ENCODE data around the gene RAB28.

Gene RAB28

DNA sequence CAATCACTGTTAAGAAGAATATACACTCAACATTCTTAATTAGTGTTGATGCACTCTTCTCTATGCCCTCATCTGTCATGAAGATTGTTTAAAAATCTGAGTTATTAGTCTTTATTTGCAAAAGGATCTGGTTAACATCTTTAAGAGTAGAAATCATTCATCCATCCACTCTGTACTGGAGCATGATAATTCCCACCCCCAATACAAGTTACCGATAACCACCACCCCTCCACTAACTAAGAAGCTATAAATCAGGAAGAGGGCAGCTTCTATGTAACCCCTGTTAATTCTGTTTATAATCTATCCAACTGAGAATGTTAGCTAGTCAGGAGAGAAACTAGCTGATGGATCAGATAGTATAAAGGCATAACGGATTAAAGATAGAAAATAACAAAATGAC is 34.5 kb downstream of the RAB28 start:
- Histone ChIP-seq H3K9me3 (ENCODE audit: control insufficient read depth, low read length) (no peaks in the 10 kb centered on the region), H3K27ac (ENCODE audit: low read depth, low read length, severe bottlenecking) (no peak overlapping the region), H3K36me3 (ENCODE audit: control insufficient read depth, insufficient read depth, low read length) (peaks cover 12% of the 10 kb centered on the region), H3K4me1 (ENCODE audit: control insufficient read depth, insufficient read depth, low read length, poor library complexity, severe bottlenecking) (peaks cover 5% of the 10 kb centered on the region), H3K4me3 (ENCODE audit: extremely low read depth, insufficient read depth, low read length, poor library complexity, severe bottlenecking) (no peak overlapping the region)
- no CpG with 5 or more reads among the region's 2 CpGs for WGBS, 2 experiments (ENCODE audit: insufficient coverage in 2 of 2)

DNA sequence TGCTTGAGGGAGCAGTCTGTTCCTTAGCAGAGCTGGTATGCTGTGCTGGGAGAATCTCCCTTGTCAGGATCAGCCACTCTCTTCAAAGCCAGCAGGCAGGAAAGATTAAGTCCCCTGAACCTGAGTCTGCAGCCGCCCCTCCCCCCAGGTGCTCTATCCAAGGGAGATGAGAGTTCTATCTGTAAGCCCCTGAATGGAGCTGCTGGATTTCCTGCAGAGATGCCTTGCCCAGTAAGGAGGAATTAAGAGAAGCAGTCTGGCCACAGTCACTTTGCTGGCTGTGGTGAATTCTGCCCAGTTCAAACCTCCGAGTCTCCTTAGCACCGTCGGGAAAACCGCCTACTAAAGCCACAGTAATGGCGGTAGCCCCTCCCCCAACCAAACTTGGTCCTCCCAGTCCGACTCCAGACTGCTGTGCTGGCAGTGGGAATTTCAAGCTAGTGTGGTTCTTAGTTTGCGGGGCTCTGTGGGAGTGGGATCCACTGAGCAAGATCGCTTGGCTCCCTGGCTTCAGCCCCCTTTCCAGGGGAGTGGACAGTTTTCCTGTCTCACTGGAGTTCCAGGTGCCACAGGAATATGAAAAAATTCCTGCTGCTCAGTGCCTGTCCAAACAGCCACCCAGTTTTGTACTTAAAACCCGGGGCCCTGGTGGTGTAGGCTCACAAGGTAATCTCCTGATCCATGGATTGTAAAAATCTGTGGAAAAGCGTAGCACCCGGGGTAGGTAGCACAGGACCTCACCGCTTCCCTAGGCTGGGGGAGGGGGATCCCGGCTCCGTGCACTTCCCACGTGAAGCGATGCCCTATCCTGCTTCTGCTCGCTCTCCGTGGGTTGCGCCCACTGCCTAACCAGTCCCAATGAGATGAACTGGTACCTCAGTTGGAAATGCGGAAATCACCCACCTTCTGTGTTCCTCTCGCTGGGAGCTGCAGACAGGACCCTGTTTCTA is 38.0 kb downstream of the RAB28 start:
- 31 to 33% methylated on average over 19 to 20 of the region's 22 CpGs for WGBS, 2 experiments (ENCODE audit: insufficient coverage in 2 of 2)
- peaks cover 8% of the 10 kb centered on the region for H3K36me3 ChIP-seq (ENCODE audit: control insufficient read depth, insufficient read depth, low read length)
- peak overlapping the region; percentile 77 for H3K27ac ChIP-seq (ENCODE audit: low read depth, low read length, severe bottlenecking)
- peaks cover 5% of the 10 kb centered on the region for H3K4me1 ChIP-seq (ENCODE audit: control insufficient read depth, insufficient read depth, low read length, poor library complexity, severe bottlenecking)
- H3K9me3 ChIP-seq (ENCODE audit: control insufficient read depth, low read length) = no peaks in the 10 kb centered on the region
- H3K4me3 ChIP-seq (ENCODE audit: extremely low read depth, insufficient read depth, low read length, poor library complexity, severe bottlenecking) = peak overlapping the region; percentile 16

DNA sequence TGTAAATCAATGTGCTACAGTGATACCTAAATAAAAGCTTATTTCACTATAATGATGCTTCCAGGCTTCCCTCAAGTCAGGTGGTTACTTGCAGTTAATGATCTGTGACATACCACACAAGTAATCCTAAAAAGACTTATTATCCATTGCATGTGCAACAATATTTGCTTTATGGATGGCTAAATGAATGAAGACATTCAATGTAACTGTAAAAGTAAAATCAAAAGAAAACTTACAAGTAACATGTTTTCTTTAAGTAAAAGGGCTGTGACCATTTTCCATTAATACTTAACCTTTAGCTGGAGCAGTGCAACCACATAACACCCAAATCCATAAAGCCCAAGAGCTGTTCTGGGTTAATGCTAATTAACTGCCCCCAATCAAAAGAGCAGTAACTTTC is 42.6 kb downstream of the RAB28 start:
- H3K4me3 ChIP-seq (ENCODE audit: extremely low read depth, insufficient read depth, low read length, poor library complexity, severe bottlenecking) = no peak overlapping the region
- no peak overlapping the region for H3K27ac ChIP-seq (ENCODE audit: low read depth, low read length, severe bottlenecking)
- peaks cover 5% of the 10 kb centered on the region for H3K4me1 ChIP-seq (ENCODE audit: control insufficient read depth, insufficient read depth, low read length, poor library complexity, severe bottlenecking)
- peaks cover 7% of the 10 kb centered on the region for H3K9me3 ChIP-seq (ENCODE audit: control insufficient read depth, low read length)
- H3K36me3 ChIP-seq (ENCODE audit: control insufficient read depth, insufficient read depth, low read length) = peaks cover 14% of the 10 kb centered on the region

DNA sequence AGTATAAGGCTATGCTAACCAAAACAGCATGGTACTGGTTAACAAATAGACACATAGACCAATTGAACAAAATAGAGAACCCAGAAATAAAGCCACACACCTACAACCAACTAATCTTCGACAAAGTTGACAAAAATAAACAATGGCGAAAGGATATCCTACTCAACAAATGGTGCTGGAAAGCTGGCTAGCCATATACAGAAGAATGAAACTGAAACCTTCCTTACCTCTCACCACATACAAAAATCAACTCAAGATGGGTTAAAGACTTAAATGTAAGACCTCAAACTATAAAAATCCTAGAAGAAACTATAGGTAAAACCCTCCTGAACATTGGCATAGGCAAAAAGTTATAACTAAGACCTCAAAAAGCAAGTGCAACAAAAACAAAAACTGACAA is 47.2 kb downstream of the RAB28 start:
- Histone ChIP-seq H3K4me3 (ENCODE audit: extremely low read depth, insufficient read depth, low read length, poor library complexity, severe bottlenecking) (no peak overlapping the region), H3K4me1 (ENCODE audit: control insufficient read depth, insufficient read depth, low read length, poor library complexity, severe bottlenecking) (no peaks in the 10 kb centered on the region), H3K27ac (ENCODE audit: low read depth, low read length, severe bottlenecking) (no peak overlapping the region), H3K36me3 (ENCODE audit: control insufficient read depth, insufficient read depth, low read length) (peaks cover 6% of the 10 kb centered on the region), H3K9me3 (ENCODE audit: control insufficient read depth, low read length) (peaks cover 7% of the 10 kb centered on the region)
- WGBS, 2 experiments (ENCODE audit: insufficient coverage in 2 of 2) = 76% methylated on average over 2 of the region's 2 CpGs; no CpG with 5 or more reads in 1 of the 2 experiments

DNA sequence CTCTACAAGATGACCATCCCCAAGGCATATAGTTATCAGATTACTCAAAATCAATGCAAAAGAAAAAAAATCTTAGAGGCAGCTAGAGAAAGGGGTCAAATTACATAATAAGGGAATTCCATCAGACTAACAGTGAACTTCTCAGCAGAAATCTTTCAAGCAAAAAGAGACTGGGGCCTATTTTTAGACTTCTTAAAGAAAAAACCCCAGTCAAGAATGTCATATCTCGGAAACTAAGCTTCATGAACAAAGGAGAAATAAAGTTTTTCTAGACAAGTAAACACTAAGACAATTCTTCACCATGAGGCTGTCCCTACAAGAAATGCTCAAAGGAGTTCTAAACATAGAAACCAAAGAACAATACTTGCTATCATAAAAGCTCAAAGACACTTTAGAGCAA is 51.7 kb downstream of the RAB28 start:
- Histone ChIP-seq H3K4me3 (ENCODE audit: extremely low read depth, insufficient read depth, low read length, poor library complexity, severe bottlenecking) (no peak overlapping the region), H3K36me3 (ENCODE audit: control insufficient read depth, insufficient read depth, low read length) (no peaks in the 10 kb centered on the region), H3K27ac (ENCODE audit: low read depth, low read length, severe bottlenecking) (no peak overlapping the region), H3K9me3 (ENCODE audit: control insufficient read depth, low read length) (peaks cover 7% of the 10 kb centered on the region), H3K4me1 (ENCODE audit: control insufficient read depth, insufficient read depth, low read length, poor library complexity, severe bottlenecking) (peaks cover 12% of the 10 kb centered on the region)
- WGBS, 2 experiments (ENCODE audit: insufficient coverage in 2 of 2) = 83% methylated on average over 1 of the region's 1 CpG; no CpG with 5 or more reads in 1 of the 2 experiments

DNA sequence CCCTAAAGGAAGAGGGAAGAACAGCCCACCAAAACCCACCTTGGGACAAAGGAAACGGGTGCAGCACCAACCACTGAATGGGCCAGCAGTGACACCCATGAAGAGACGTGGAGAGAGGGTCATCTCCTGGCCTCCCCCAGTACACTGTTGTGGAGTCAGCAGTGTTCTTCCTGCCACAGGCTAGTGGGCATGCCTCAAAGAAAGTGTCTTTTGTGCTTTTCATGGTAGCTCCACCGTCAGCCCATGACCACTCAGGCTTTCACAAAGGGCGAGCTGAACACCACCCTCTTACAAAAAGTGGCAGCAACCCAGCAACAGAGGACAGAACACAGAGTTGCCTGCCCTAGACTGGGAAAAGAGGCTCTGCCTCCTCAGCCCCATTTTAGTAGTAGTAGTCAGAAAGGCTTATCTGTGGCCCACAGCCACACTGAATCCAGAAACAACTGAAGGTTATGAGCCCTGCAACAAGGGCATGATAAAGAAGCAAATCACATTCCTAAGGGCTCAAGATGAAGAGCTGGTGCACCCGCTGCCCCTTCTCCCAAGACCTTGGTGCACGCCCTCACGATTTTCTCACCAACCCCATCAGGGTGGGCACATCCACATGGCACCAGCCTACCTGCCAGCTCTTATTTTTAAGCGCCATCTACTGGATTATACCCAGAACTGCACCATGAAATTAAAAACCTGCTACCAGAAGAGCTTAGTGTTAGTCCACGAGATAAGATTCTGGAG is 53.1 kb downstream of the RAB28 start:
- no peaks in the 10 kb centered on the region for H3K9me3 ChIP-seq (ENCODE audit: control insufficient read depth, low read length)
- peaks cover 14% of the 10 kb centered on the region for H3K4me1 ChIP-seq (ENCODE audit: control insufficient read depth, insufficient read depth, low read length, poor library complexity, severe bottlenecking)
- no peaks in the 10 kb centered on the region for H3K36me3 ChIP-seq (ENCODE audit: control insufficient read depth, insufficient read depth, low read length)
- WGBS, 2 experiments (ENCODE audit: insufficient coverage in 2 of 2) = 78 to 81% methylated on average over 6 to 8 of the region's 9 CpGs
- H3K27ac ChIP-seq (ENCODE audit: low read depth, low read length, severe bottlenecking) = no peak overlapping the region
- H3K4me3 ChIP-seq (ENCODE audit: extremely low read depth, insufficient read depth, low read length, poor library complexity, severe bottlenecking) = no peak overlapping the region

DNA sequence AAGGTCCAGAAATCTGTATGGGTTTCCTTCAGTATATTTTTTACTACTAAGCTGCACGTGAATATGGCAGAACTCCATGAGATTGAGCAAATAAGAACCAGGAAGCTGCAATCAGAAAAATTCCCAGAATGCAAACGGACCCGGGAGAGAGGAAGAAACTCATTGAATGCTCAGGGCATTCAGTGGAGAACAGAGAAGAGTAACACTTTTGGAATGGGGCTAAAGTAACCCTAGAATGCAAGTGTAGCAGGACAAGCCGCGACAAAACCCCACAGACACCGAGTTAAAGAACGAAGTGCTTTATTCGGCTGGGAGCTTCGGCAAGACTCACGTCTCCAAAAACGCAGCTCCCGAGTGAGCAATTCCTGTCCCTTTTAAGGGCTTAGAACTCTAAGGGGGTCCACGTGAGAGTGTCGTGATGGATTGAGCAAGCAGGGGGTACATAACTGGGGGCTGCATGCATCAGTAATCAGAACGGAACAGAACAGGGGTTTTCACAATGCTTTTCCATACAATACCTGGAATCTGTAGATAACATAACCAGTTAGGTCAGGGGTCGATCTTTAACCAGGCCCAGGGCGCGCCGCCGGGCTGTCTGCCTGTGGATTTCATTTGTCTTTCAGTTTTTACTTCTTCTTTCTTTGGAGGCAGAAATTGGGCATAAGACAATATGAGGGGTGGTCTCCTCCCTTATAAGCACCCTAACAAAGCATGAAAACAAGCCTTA is 56.4 kb downstream of the RAB28 start:
- H3K4me1 ChIP-seq (ENCODE audit: control insufficient read depth, insufficient read depth, low read length, poor library complexity, severe bottlenecking) = peaks cover 14% of the 10 kb centered on the region
- peaks cover 15% of the 10 kb centered on the region for H3K36me3 ChIP-seq (ENCODE audit: control insufficient read depth, insufficient read depth, low read length)
- H3K4me3 ChIP-seq (ENCODE audit: extremely low read depth, insufficient read depth, low read length, poor library complexity, severe bottlenecking) = no peak overlapping the region
- peak overlapping the region; percentile 54 for H3K27ac ChIP-seq (ENCODE audit: low read depth, low read length, severe bottlenecking)
- H3K9me3 ChIP-seq (ENCODE audit: control insufficient read depth, low read length) = peaks cover 3% of the 10 kb centered on the region
- WGBS, 2 experiments (ENCODE audit: insufficient coverage in 2 of 2) = 67 to 69% methylated on average over 12 to 15 of the region's 20 CpGs

DNA sequence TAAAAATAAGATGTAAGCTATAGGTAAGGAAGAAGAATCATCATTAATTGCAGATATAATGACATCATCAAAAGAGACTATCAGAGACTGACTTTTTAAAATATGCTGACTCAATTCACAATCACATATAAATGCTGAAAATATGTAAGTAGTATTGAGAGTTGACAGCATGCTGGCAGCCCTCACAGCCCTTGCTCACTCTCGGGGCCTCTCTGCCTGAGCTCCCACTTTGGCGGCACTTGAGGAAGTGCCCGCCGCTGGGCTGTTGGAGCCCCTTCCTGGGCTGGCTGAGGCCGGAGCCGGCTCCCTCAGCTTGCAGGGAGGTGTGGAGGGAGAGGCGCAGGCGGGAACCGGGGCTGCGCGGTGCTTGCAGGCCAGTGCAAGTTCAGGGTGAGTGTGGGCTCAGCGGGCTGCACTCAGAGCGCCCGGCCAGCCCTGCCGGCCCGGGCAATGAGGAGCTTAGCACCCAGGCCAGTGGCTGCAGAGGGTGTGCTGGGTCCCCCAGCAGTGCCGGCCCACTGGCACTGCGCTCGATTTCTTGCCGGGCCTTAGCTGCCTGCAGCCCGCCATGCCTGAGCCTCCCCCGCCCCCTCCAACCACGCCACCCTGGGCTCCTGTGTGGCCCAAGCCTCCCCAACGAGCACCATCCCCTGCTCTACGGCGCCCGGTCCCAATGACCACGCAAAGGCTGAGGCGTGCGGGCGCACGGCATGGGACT is 68.9 kb downstream of the RAB28 start:
- H3K36me3 ChIP-seq (ENCODE audit: control insufficient read depth, insufficient read depth, low read length) = peaks cover 6% of the 10 kb centered on the region
- peaks cover 5% of the 10 kb centered on the region for H3K9me3 ChIP-seq (ENCODE audit: control insufficient read depth, low read length)
- no peak overlapping the region for H3K27ac ChIP-seq (ENCODE audit: low read depth, low read length, severe bottlenecking)
- peaks cover 3% of the 10 kb centered on the region for H3K4me1 ChIP-seq (ENCODE audit: control insufficient read depth, insufficient read depth, low read length, poor library complexity, severe bottlenecking)
- 95 to 97% methylated on average over 19 to 24 of the region's 32 CpGs for WGBS, 2 experiments (ENCODE audit: insufficient coverage in 2 of 2)
- H3K4me3 ChIP-seq (ENCODE audit: extremely low read depth, insufficient read depth, low read length, poor library complexity, severe bottlenecking) = no peak overlapping the region

DNA sequence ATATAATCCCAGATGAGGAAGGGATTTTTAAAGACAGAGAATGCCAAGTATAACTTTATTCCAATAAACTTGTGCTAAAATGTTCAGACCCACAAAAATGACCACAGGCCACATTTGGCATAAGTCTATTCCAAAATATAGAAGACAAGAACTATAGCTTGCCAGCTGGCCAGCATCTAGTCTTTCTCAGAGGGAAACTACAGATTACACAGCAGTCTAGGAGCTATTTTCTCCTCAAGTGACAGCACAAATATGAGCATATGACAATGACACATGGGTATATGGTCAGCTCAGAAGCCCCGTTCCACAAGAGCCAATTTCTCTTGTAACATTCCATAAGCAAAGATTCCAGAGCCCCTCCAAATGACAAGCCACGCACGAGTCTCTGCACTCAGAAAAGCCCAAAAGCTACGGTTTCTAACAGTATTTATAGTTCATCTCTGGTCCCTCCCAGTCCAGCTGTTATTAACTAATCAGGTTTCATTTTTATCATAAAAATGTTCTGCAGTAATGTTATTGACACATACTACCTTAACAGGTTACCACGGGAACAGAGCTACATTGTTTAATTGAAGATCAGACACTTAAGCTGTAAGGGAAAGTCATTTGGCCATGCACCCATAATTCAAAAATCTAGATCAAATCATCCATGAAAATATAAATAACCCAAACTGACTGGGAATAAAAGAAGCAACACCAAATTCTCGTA is 70.3 kb downstream of the RAB28 start:
- Histone ChIP-seq H3K27ac (ENCODE audit: low read depth, low read length, severe bottlenecking) (no peak overlapping the region), H3K4me1 (ENCODE audit: control insufficient read depth, insufficient read depth, low read length, poor library complexity, severe bottlenecking) (peaks cover 3% of the 10 kb centered on the region)

More for the DNA sequence above, 70.3 kb downstream of the RAB28 start:
- Histone ChIP-seq H3K36me3 (ENCODE audit: control insufficient read depth, insufficient read depth, low read length) (peaks cover 6% of the 10 kb centered on the region), H3K4me3 (ENCODE audit: extremely low read depth, insufficient read depth, low read length, poor library complexity, severe bottlenecking) (no peak overlapping the region), H3K9me3 (ENCODE audit: control insufficient read depth, low read length) (peaks cover 5% of the 10 kb centered on the region)
- 92 to 100% methylated on average over 1 to 4 of the region's 6 CpGs for WGBS, 2 experiments (ENCODE audit: insufficient coverage in 2 of 2)

All from mesodermal cell (in vitro differentiated cells).